NCI-H748 (cell line): Measurements from ENCODE around the gene PLA2G4F.
A peak's percentile ranks its signal among the peaks of the same experiment; 100 is the strongest.
"Not testable (repeated sequence)": the region's sequence is repeated elsewhere in the genome, so short reads cannot be mapped to it uniquely, and the experiment has no call there.

ENCODE experiments used
- DNase-seq: peaks from one replicate; lab custom pipeline; 2025; ENCODE audit not compliant: unreplicated experiment; lab: John Stamatoyannopoulos, UW

Gene PLA2G4F

GRCh38 chr15:42100021-42100800 lies 56.2 kb downstream of the PLA2G4F start:
- DNase-seq: no peak

- no peak for DNase-seq
Measured at GRCh38 chr15:42097018-42097417, 59.4 kb downstream of the PLA2G4F start.

- peak; percentile 23 for DNase-seq
Measured at GRCh38 chr15:42094512-42094963, 61.9 kb downstream of the PLA2G4F start, which contains the start of gene PLA2G4D. Gene PLA2G4D (minus strand): TSS chr15:42094562. CDS start chr15:42094459, 103 bp downstream.

GRCh38 chr15:42093966-42094365 lies 62.5 kb downstream of the PLA2G4F start:
- no peak for DNase-seq

GRCh38 chr15:42092398-42093318 lies 63.8 kb downstream of the PLA2G4F start:
- no peak for DNase-seq

- DNase-seq: not testable (repeated sequence)
Measured at GRCh38 chr15:42091753-42092397, 64.6 kb downstream of the PLA2G4F start.

- no peak for DNase-seq
Measured at GRCh38 chr15:42090781-42091180, 65.7 kb downstream of the PLA2G4F start.

- no peak for DNase-seq
Measured at GRCh38 chr15:42090370-42090769, 66.1 kb downstream of the PLA2G4F start.

- DNase-seq: no peak
Measured at GRCh38 chr15:42089942-42090341, 66.5 kb downstream of the PLA2G4F start.
